Activated CD8-positive, alpha-beta T cell treated with anti-CD3 and anti-CD28 coated beads for 36 hours (primary cell): ENCODE results near the gene COL13A1. TPM values are rescaled to one million over a fixed set of nuclear protein-coding genes. Genes with fewer than 3 reads are reported as not detected.

Source experiments
- ATAC-seq: fragments of 200-7000 bp; cut with Tn5 transposase; one replicate; pipeline ENCODE4 v1.10.0; 2021; ENCODE audit warnings: mild to moderate bottlenecking, moderate library complexity
- CTCF ChIA-PET: fragments of 350-600 bp; sonication (Branson Sonifier 250); formaldehyde crosslinking; loops from one replicate; lab custom pipeline; 2021; ENCODE audit warnings: antibody characterized with exemption; lab: Charles Lee
- POLR2A ChIA-PET: fragments of 350-600 bp; sonication (Branson Sonifier 250); formaldehyde crosslinking; loops from one replicate; lab custom pipeline; 2021; ENCODE audit warnings: antibody characterized with exemption; lab: Charles Lee
- DNase-seq: peaks from one replicate; pipeline ENCODE4 v3.0.0-alpha.2; 2020
- H3K27ac Mint-ChIP-seq: one replicate; pipeline ENCODE4 v1.8.0; 2021; ENCODE audit warnings: mild to moderate bottlenecking, mixed read lengths
- H3K27me3 Mint-ChIP-seq: one replicate; pipeline ENCODE4 v1.8.0; 2021; ENCODE audit warnings: mixed read lengths
- H3K36me3 Mint-ChIP-seq: one replicate; pipeline ENCODE4 v1.8.0; 2021; ENCODE audit warnings: low read depth, mixed read lengths
- H3K4me1 Mint-ChIP-seq: one replicate; pipeline ENCODE4 v1.8.0; 2021; ENCODE audit warnings: low read depth, mixed read lengths
- H3K4me3 Mint-ChIP-seq: one replicate; pipeline ENCODE4 v1.8.0; 2021; ENCODE audit warnings: mild to moderate bottlenecking, moderate library complexity, mixed read lengths
- H3K9me3 Mint-ChIP-seq: one replicate; pipeline ENCODE4 v1.8.0; 2021; ENCODE audit warnings: mixed read lengths
- CTCF ChIP-seq: fragments of 200-600 bp; IDR thresholded peaks from one replicate; pipeline ENCODE4 v1.8.0; 2022; ENCODE audit warnings: antibody characterized with exemption, mild to moderate bottlenecking
- intact Hi-C: fragments of 100-400 bp; cut with micrococcal nuclease; formaldehyde crosslinking; loops from one replicate; pipeline ENCODE4 v1.10.0; 2022
- total RNA-seq, 2 experiments: library from RNA; stranded (reverse); gene quantifications; one replicate each; pipeline ENCODE4 v1.2.3, GENCODE V29; 2021

The COL13A1 gene
- total RNA-seq, 2 experiments from 2014 or later = not detected

GRCh38 chr10:69888882-69889584 is 87.3 kb downstream of the COL13A1 start:
- H3K27ac Mint-ChIP-seq = no peak overlapping the region
- ATAC-seq (no peak), DNase-seq (no peak)
- CTCF ChIA-PET = interaction anchor here (0.8 kb wide), 1 partner anchor 26 kb away, joined by 3 read pairs; no protein-coding TSS in a partner anchor
- H3K27me3 Mint-ChIP-seq = no peaks in the 10 kb centered on the region
- TF ChIP-seq CTCF = no peak
- no peaks in the 10 kb centered on the region for H3K9me3 Mint-ChIP-seq
- H3K36me3 Mint-ChIP-seq = no peaks in the 10 kb centered on the region
- POLR2A ChIA-PET = interaction anchor here (0.6 kb wide), 1 partner anchor 246 kb away, joined by 3 read pairs; no protein-coding TSS in a partner anchor
- H3K4me1 Mint-ChIP-seq = no peaks in the 10 kb centered on the region
- intact Hi-C loops = no loop called here
- H3K4me3 Mint-ChIP-seq = no peak overlapping the region

GRCh38 chr10:69890065-69890847 is 88.5 kb downstream of the COL13A1 start:
- CTCF ChIA-PET = interaction anchor here (0.8 kb wide), 1 partner anchor 25 kb away, joined by 3 read pairs; no protein-coding TSS in a partner anchor
- intact Hi-C loops = no loop called here
- Mint-ChIP-seq H3K4me1 (no peaks in the 10 kb centered on the region), H3K4me3 (no peak overlapping the region), H3K27ac (no peak overlapping the region), H3K36me3 (no peaks in the 10 kb centered on the region), H3K27me3 (no peaks in the 10 kb centered on the region), H3K9me3 (no peaks in the 10 kb centered on the region)
- ATAC-seq (no peak), DNase-seq (no peak)
- TF ChIP-seq CTCF = no peak
- POLR2A ChIA-PET = no interaction called here

GRCh38 chr10:69891057-69891617 is 89.4 kb downstream of the COL13A1 start:
- DNase-seq (no peak), ATAC-seq (no peak)
- Mint-ChIP-seq H3K4me1 (no peaks in the 10 kb centered on the region), H3K9me3 (no peaks in the 10 kb centered on the region), H3K36me3 (no peaks in the 10 kb centered on the region), H3K27me3 (no peaks in the 10 kb centered on the region), H3K4me3 (no peak overlapping the region), H3K27ac (no peak overlapping the region)
- ChIA-PET POLR2A (no interaction called here), CTCF (no interaction called here)
- no peak for TF ChIP-seq CTCF
- intact Hi-C loops = no loop called here

GRCh38 chr10:69892406-69892805 is 90.7 kb downstream of the COL13A1 start:
- Mint-ChIP-seq H3K9me3 (no peaks in the 10 kb centered on the region), H3K4me3 (no peak overlapping the region), H3K27me3 (no peaks in the 10 kb centered on the region), H3K36me3 (no peaks in the 10 kb centered on the region), H3K27ac (no peak overlapping the region), H3K4me1 (no peaks in the 10 kb centered on the region)
- POLR2A ChIA-PET = no interaction called here
- intact Hi-C loops = no loop called here
- ATAC-seq (no peak), DNase-seq (no peak)
- TF ChIP-seq CTCF = no peak
- CTCF ChIA-PET = no interaction called here

GRCh38 chr10:69892816-69893215 is 91.1 kb downstream of the COL13A1 start:
- no peak overlapping the region for H3K4me3 Mint-ChIP-seq
- no peak for ATAC-seq
- TF ChIP-seq CTCF = no peak
- DNase-seq = no peak
- H3K9me3 Mint-ChIP-seq = no peaks in the 10 kb centered on the region
- intact Hi-C loops = no loop called here
- H3K27me3 Mint-ChIP-seq = no peaks in the 10 kb centered on the region
- H3K4me1 Mint-ChIP-seq = no peaks in the 10 kb centered on the region
- H3K36me3 Mint-ChIP-seq = no peaks in the 10 kb centered on the region
- ChIA-PET CTCF (no interaction called here), POLR2A (no interaction called here)
- no peak overlapping the region for H3K27ac Mint-ChIP-seq
